Measurements from ENCODE around the gene PLLP.

GRCh38 chr16:57324749-57325148 lies 40.3 kb upstream of the PLLP start:
- TF ChIP-seq, protein P1, sequence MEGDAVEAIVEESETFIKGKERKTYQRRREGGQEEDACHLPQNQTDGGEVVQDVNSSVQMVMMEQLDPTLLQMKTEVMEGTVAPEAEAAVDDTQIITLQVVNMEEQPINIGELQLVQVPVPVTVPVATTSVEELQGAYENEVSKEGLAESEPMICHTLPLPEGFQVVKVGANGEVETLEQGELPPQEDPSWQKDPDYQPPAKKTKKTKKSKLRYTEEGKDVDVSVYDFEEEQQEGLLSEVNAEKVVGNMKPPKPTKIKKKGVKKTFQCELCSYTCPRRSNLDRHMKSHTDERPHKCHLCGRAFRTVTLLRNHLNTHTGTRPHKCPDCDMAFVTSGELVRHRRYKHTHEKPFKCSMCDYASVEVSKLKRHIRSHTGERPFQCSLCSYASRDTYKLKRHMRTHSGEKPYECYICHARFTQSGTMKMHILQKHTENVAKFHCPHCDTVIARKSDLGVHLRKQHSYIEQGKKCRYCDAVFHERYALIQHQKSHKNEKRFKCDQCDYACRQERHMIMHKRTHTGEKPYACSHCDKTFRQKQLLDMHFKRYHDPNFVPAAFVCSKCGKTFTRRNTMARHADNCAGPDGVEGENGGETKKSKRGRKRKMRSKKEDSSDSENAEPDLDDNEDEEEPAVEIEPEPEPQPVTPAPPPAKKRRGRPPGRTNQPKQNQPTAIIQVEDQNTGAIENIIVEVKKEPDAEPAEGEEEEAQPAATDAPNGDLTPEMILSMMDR (conservative IDR thresholded peaks at IDR 0.05) = no peak
- no peak for TF ChIP-seq ZFX (IDR thresholded peaks at IDR 0.05)

Data from C4-2B (cell line).